A673 (cell line): ENCODE data around the gene LYSMD1.

ENCODE experiments used
- CTCF ChIP-seq: fragments of 300-800, 200-600 bp; sonication (generic); conservative IDR thresholded peaks from 2 replicates; pipeline ENCODE4 v1.5.1; 2017; ENCODE audit warnings: low read depth, mild to moderate bottlenecking, antibody characterized with exemption, low read length, moderate library complexity, mixed read lengths
- EZH2 ChIP-seq: fragments of 200-600 bp; sonication (generic); IDR thresholded peaks from 2 replicates; pipeline ENCODE4 v1.6.1; 2017; ENCODE audit warnings: borderline replicate concordance, low read depth, mild to moderate bottlenecking, mixed read lengths, antibody characterized with exemption, low read length; ENCODE audit not compliant: poor library complexity, severe bottlenecking

DNA sequence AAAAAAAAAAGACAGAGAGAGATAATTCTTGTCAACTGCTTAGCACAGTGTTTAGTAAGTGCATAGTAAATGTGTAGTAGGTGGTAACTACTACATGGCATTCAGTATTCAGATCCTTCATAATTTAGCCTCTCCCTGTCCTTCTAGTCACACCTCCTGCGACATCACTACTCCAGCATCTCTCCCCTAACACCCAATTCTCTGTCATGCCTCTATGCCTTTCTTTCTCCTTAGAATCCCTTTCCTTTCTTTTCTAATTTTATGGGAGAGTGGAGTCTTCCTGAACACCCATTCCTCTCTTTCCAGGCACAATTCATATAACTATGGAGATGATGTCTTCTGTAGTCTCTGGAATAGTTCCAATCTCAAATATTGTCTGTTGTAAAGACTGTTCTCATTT is 28.2 kb upstream of the LYSMD1 start:
- TF ChIP-seq CTCF (no peak), EZH2 (no peak)
